GM18867 (cell line): ENCODE data around the gene PLEKHA5.
"Not testable (repeated sequence)": the region's sequence is repeated elsewhere in the genome, so short reads cannot be mapped to it uniquely, and the experiment has no call there.

Experiments
- ATAC-seq: cut with Tn5 transposase; IDR thresholded peaks from one replicate; pipeline ENCODE4 v1.9.1; 2021; ENCODE audit warnings: mild to moderate bottlenecking, moderate library complexity; ENCODE audit not compliant: unreplicated experiment

Gene PLEKHA5

GRCh38 chr12:19227880-19228210, 98.3 kb downstream of the PLEKHA5 start:
- ATAC-seq, result no peak

DNA sequence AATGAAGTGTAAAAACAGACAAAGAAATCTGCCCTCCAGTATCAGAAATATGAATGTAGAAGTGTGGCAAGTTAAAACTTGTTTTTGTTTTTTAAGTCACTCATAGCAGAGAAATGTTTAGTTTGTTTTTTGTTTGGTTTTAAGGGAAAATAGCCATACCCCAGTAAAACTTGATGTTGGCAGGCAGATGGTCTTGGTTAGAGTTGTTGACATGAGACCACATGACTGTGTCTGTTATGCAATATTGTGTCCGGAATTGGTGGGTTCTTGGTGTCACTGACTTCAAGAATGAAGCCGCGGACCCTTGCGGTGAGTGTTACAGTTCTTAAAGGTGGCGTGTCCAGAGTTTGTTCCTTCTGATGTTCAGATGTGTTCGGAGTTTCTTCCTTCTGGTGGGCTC, 99.5 kb downstream of the PLEKHA5 start:
- ATAC-seq, result not testable (repeated sequence)

DNA sequence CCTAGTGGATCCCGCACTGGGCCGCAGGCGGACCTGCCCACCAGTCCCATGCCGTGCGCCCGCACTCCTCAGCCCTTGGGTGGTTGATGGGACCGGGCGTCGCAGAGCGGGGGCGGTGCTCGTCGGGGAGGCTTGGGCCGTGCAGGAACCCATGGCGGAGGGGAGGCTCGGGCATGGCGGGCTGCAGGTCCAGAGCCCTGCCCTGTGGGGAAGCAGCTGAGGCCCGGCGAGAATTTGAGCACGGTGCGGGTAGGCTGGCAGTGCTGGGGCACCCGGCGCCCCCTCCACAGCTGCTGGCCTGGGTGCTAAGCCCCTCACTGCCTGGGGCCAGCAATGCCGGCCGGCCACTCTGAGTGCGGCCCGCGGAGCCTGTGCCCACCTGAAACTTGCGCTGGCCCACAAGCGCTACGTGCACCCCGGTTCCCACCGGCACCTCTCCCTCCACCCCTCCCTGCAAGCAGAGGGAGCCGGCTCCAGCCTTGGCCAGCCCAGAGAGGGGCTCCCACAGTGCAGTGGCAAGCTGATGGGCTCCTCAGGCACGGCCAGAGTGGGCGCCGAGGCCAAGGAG, 100.8 kb downstream of the PLEKHA5 start:
- ATAC-seq, result no peak

- no peak for ATAC-seq
Observed at GRCh38 chr12:19230896-19231295, 101.4 kb downstream of the PLEKHA5 start.

- ATAC-seq, result no peak
Observed at GRCh38 chr12:19234171-19234704, 104.7 kb downstream of the PLEKHA5 start.

DNA sequence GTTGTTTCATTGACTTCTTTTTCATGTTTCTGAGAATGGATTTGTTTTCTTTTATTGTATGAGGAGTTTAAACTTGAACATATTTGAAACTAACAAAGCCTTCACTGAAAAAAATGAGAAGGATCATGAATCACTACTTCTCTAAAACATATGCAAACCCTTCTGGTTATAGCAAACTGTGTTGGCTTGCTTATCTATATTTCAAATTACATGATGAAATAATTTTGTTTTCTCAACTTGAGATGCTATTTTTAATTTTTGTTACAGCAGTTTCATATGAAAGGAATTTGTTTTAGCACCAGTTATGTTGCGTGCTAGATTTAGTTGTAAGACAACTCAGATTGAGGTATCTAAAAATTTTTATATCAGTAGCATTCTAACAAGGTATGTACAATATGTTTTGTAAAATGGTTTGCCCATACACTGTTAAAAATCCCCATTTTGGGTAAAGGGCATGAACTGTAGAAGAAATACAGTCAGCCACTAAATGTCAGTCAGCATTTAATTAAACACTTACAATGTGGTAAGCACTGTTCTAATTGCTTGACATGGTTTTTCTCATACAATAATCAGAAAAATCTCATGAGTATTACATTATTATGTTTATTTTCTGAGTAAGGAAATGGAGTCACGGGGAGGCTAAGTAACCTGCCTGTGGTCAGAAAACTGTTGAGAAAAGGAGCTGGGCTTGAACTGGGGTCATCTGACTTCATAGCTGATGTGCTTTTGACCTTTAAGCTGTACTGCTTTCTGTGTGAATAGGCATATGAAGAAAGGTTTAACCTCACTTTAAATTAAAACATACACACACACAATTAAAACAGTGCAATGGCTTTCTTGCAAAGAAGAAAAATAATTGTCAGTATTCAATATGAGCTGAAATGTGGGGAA, 105.7 kb downstream of the PLEKHA5 start:
- no peak for ATAC-seq

GRCh38 chr12:19236656-19237055, 107.1 kb downstream of the PLEKHA5 start:
- no peak for ATAC-seq

GRCh38 chr12:19238540-19238939, 109.0 kb downstream of the PLEKHA5 start:
- no peak for ATAC-seq

DNA sequence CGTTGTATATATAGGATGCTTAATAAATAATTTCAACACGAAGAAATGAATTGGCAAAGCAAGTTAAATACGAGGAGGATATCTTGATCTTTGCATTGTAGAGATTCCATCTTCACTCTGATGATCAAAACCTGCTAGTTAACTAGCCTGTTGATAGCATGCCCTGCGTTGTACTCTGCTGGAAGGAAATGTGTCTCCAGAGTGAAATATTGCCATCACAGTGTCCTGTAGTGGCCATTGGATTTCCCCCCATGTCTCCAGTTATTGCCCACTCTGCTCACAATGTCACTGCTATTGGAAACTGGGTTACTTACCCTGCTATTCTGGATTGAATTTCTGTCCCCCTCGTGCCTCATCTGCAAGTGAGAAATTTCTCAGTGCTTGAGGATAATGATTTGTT, 109.6 kb downstream of the PLEKHA5 start:
- ATAC-seq, result no peak

GRCh38 chr12:19239616-19240234, 110.2 kb downstream of the PLEKHA5 start:
- no peak for ATAC-seq

GRCh38 chr12:19242581-19242980, 113.0 kb downstream of the PLEKHA5 start:
- ATAC-seq, result no peak

GRCh38 chr12:19243551-19243950, 114.0 kb downstream of the PLEKHA5 start:
- ATAC-seq, result no peak

DNA sequence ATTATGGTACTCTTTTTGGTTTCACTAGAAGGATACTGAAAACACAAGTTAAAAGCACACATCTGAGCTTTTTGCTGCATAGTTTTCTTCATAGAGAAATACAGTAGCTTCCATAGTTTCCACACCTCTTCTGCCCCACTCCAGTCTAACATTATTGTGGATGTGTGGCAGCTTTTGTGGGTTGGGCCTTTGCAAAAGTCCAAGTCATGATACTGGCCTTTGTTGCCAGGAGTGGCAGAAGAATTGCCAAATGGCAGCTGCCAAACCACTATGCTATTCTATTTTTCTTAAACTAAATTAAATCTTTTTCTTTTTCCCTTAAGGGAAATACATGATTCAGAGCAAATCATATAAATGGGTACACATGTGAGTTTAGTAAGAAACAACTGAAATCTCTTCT, 114.8 kb downstream of the PLEKHA5 start:
- no peak for ATAC-seq

DNA sequence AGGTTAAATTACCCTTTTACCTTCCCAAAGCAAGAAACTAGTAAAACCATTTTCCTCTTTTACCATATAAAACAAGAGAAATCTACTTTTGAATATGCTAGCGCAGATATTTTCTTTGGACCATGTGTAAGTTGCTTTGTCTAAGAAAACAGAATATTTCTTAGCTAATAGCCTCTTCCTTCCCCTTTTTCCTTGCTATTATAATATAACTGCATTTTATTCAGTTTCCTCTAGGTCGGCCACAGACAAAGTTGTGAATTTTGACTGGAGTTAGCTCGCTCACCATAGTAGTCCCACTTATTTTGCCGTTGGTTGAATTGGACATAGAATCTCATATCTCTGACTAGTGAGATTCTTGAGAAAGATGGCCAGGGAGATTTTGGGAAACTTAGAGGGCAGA, 115.6 kb downstream of the PLEKHA5 start:
- ATAC-seq, result no peak

DNA sequence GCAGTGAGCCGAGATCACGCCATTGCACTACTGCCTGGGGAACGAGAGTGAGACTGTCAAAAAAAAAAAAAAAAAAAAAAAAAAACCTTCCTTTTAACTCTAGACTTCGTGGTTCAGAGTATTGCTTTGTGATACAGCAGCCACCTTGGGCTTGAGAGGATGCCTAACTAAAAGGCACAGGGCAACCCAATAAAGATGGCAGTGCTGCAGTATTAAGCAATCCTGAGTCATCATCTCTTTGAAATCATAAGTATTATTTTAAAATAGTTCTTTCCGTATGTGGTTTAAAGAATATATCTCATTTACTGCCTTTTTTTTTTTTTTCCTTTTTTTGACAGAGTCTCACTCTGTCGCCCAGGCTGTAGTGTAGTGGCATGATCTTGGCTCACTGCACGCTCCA, 116.1 kb downstream of the PLEKHA5 start:
- no peak for ATAC-seq

GRCh38 chr12:19246933-19247332, 117.4 kb downstream of the PLEKHA5 start:
- ATAC-seq, result no peak

DNA sequence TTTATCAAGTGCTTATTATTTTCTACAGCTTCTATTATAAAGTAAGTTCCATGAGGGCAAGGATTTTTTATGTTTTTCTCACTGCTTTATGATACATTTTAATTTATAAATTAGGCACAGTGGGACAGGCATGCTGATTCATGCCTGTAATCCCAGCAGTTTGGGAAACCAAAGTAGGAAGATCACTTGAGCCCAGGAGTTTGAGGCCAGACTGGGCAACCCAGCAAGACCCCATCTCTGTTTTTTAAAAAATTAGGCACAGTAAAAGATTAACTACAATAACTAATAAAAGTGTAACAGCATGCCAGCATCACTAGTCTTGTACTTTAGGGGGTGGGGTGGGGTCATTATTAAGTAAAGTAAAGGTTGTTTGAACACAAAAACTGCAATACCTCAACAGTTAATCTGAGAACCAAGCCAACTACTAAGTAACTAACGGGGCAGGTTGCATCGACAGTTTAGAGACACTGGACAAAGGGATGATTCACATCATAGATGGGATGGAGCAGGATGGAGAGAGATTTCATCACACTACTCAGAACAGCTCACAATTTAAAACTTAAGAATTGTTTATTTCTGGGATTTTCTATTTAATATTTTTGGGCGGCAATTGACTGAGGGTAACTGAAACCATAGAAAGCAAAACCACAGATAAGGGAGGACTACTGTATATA, 119.5 kb downstream of the PLEKHA5 start:
- ATAC-seq, result no peak

GRCh38 chr12:19251481-19252132, 122.1 kb downstream of the PLEKHA5 start:
- ATAC-seq, result no peak

DNA sequence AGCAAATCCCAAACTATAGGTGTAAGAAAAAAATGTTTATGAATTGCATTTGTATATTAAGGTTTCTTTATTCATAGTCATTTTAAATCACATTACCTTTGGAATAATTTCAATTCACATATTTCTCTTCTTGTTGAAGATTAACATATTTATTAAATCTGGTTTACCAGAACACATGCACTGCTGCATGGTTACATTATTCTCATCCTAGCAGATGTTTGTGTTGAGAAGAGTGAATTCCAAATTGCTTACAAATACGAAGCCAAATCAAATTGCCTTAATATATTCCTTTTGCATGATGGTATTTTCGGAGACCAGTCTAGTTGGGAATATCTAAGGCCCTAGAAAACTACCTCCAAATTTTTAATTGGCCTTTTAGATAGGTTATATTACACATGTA, 130.6 kb downstream of the PLEKHA5 start:
- no peak for ATAC-seq

- no peak for ATAC-seq
Observed at GRCh38 chr12:19261773-19262172, 132.2 kb downstream of the PLEKHA5 start.

GRCh38 chr12:19263672-19264071, 134.1 kb downstream of the PLEKHA5 start:
- no peak for ATAC-seq
